Activated effector memory CD4-positive, alpha-beta T cell treated with anti-CD3 and anti-CD28 coated beads, Interleukin-2, amount 50 U/mL, for 16 hours (primary cell): ENCODE measurements around the gene TBC1D9.
"Not testable (repeated sequence)": the region's sequence is repeated elsewhere in the genome, so short reads cannot be mapped to it uniquely, and the experiment has no call there.

Source experiments
- DNase-seq: peaks from one replicate; pipeline ENCODE4 v3.0.0-alpha.2; 2020

The TBC1D9 gene

GRCh38 chr4:140752291-140753068, 3.7 kb downstream of the TBC1D9 start:
- no peak for DNase-seq

- no peak for DNase-seq
These were observed 5.7 kb downstream of the TBC1D9 start for GRCh38 chr4:140750470-140750869.

- DNase-seq = no peak
These were observed 8.0 kb downstream of the TBC1D9 start for GRCh38 chr4:140748171-140748570.

- not testable (repeated sequence) for DNase-seq
These were observed 9.6 kb downstream of the TBC1D9 start for GRCh38 chr4:140746546-140746945.

GRCh38 chr4:140744421-140744820, 11.8 kb downstream of the TBC1D9 start:
- DNase-seq = no peak

GRCh38 chr4:140743194-140743931, 12.8 kb downstream of the TBC1D9 start:
- DNase-seq = no peak

- DNase-seq = no peak
These were observed 13.4 kb downstream of the TBC1D9 start for GRCh38 chr4:140742838-140743193.

GRCh38 chr4:140740906-140741670, 15.1 kb downstream of the TBC1D9 start:
- DNase-seq = no peak

- no peak for DNase-seq
These were observed 15.8 kb downstream of the TBC1D9 start for GRCh38 chr4:140740422-140740821.

- DNase-seq = no peak
These were observed 16.2 kb downstream of the TBC1D9 start for GRCh38 chr4:140739971-140740370.

- DNase-seq = no peak
These were observed 18.0 kb downstream of the TBC1D9 start for GRCh38 chr4:140738139-140738538.

GRCh38 chr4:140736669-140737343, 19.4 kb downstream of the TBC1D9 start:
- no peak for DNase-seq

- no peak for DNase-seq
These were observed 20.3 kb downstream of the TBC1D9 start for GRCh38 chr4:140735779-140736391.

- no peak for DNase-seq
These were observed 20.9 kb downstream of the TBC1D9 start for GRCh38 chr4:140735317-140735716.

GRCh38 chr4:140732780-140733179, 23.4 kb downstream of the TBC1D9 start:
- no peak for DNase-seq

- DNase-seq = no peak
These were observed 26.7 kb downstream of the TBC1D9 start for GRCh38 chr4:140729344-140730049.

GRCh38 chr4:140726776-140727500, 29.2 kb downstream of the TBC1D9 start:
- no peak for DNase-seq

- no peak for DNase-seq
These were observed 30.6 kb downstream of the TBC1D9 start for GRCh38 chr4:140725556-140725955.

GRCh38 chr4:140724760-140725159, 31.4 kb downstream of the TBC1D9 start:
- no peak for DNase-seq

GRCh38 chr4:140720387-140721304, 35.5 kb downstream of the TBC1D9 start:
- no peak for DNase-seq
